ENCODE measurements around the gene TMPRSS5. TPM values are rescaled to one million over a fixed set of nuclear protein-coding genes. Genes with fewer than 3 reads are reported as not detected.
"Not testable (repeated sequence)": the region's sequence is repeated elsewhere in the genome, so short reads cannot be mapped to it uniquely, and the experiment has no call there.

The TMPRSS5 gene
- total and polyA plus RNA-seq, 2 of the 8 experiments (the other 6 are each of a cell fraction or from before 2014, with no cell fraction given), result 0.54 to 0.78 TPM

DNA sequence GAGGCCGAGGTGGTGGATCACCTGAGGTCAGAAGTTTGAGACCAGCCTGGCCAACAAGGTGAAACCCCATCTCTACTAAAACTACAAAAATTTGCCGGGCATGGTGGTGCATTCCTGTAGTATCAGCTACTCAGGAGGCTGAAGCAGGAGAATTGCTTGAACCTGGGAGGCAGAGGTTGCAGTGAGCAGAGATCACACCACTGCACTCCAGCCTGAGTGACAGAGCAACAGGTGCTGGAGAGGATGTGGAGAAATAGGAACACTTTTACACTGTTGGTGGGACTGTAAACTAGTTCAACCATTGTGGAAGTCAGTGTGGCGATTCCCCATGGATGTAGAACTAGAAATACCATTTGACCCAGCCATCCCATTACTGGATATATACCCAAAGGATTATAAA, 34.2 kb downstream of the TMPRSS5 start:
- H3K4me2 ChIP-seq (ENCODE audit: insufficient read depth in 1 of 2, low read depth in 2 of 2, low read length in 2 of 2); H2BK15ac ChIP-seq (ENCODE audit: low read length); CTCF ChIA-PET (ENCODE audit: partially characterized antibody); H3K23me2 ChIP-seq (ENCODE audit: low read depth, low read length); H3K9ac ChIP-seq (replicated peaks in 1 of 4; ENCODE audit: extremely low read depth in 1 of 4, low read depth in 3 of 4, low read length in 3 of 4); H3K56ac ChIP-seq (replicated peaks; ENCODE audit: insufficient read length, low read depth, low read length); H4K20me1 ChIP-seq (replicated peaks in 1 of 2; ENCODE audit: control insufficient read depth in 1 of 2, insufficient read depth in 2 of 2, low read length in 2 of 2); H3K27me3 ChIP-seq (replicated peaks in 1 of 4; ENCODE audit: control insufficient read depth in 3 of 4, extremely low read depth in 1 of 4, insufficient read depth in 3 of 4, low read length in 3 of 4); POLR2A ChIA-PET (ENCODE audit: partially characterized antibody); H3K14ac ChIP-seq (ENCODE audit: insufficient read length); H3K27ac ChIP-seq (ENCODE audit: low read depth, low read length); H3K18ac ChIP-seq (ENCODE audit: extremely low read depth, low read length); H3K36me3 ChIP-seq (ENCODE audit: control insufficient read depth in 2 of 4, insufficient read depth in 4 of 4, low read length in 3 of 4); FAIRE-seq; H3K4me3 ChIP-seq (ENCODE audit: extremely low read depth in 1 of 4, insufficient read depth in 2 of 4, low read depth in 3 of 4, low read length in 4 of 4); H2BK12ac ChIP-seq (ENCODE audit: low read depth, low read length); H3K4ac ChIP-seq (replicated peaks; ENCODE audit: insufficient read length, low read depth, low read length); H3K23ac ChIP-seq (ENCODE audit: insufficient read length); H4K8ac ChIP-seq (ENCODE audit: extremely low read depth, insufficient read depth, low read length); H4K91ac ChIP-seq (replicated peaks; ENCODE audit: insufficient read length, low read length); H3K9me3 ChIP-seq (ENCODE audit: insufficient read depth in 2 of 2, low read depth in 1 of 2, low read length in 1 of 2); H3K79me1 ChIP-seq (ENCODE audit: low read depth, low read length); H2BK20ac ChIP-seq (ENCODE audit: low read length); H3K79me2 ChIP-seq (ENCODE audit: control insufficient read depth in 1 of 2, insufficient read depth in 2 of 2, low read length in 2 of 2); DNase-seq (ENCODE audit: low read depth in 1 of 2, low spot score in 2 of 2); H2BK120ac ChIP-seq (replicated peaks; ENCODE audit: low read depth, low read length); H2AK5ac ChIP-seq (ENCODE audit: low read depth, low read length); H2AFZ ChIP-seq (ENCODE audit: low read length); H2BK5ac ChIP-seq (ENCODE audit: low read depth, low read length); H4K5ac ChIP-seq (ENCODE audit: insufficient read length, low read depth, low read length): not testable (repeated sequence)
- H3K4me1 ChIP-seq (replicated peaks in 1 of 4; ENCODE audit: control insufficient read depth in 3 of 4, insufficient read depth in 4 of 4, low read length in 3 of 4), result peaks cover 0 to 15% (median 7%) of the 10 kb centered on the region in 4 experiments; a peak in 5 of 7 replicates
- WGBS, 2 experiments (ENCODE audit: extremely low coverage in 1 of 2, insufficient coverage in 1 of 2, insufficient read length in 1 of 2, insufficient replicate concordance in 2 of 2, low coverage in 1 of 2, low lambda C conversion rate in 2 of 2, missing lambda C conversion rate in 1 of 2), result 94% methylated on average over 3 of the region's 3 CpGs; no CpG with 5 or more reads in 1 of the 2 experiments
